ENCODE data around the gene MALSU1. TPM values are rescaled to one million over a fixed set of nuclear protein-coding genes. Genes with fewer than 3 reads are reported as not detected.

The MALSU1 gene
- total and polyA plus RNA-seq, 2 of the 13 experiments (the other 11 are each of a cell fraction or from before 2014, with no cell fraction given) = 72.0 to 141 TPM

- TF ChIP-seq FLYWCH1 (CRISPR knock-in tag; IDR thresholded peaks at IDR 0.05) (no peak), ADNP (CRISPR knock-in tag; IDR thresholded peaks at IDR 0.05) (no peak), POLR2G (IDR thresholded peaks at IDR 0.05; ENCODE audit: low read depth, low read length) (no peak), HDAC2 (CRISPR knock-in tag; IDR thresholded peaks at IDR 0.05) (peak; percentile 68; the same call in 1 of the 2 replicates), ATF1 (CRISPR knock-in tag; IDR thresholded peaks at IDR 0.05) (no peak), ZNF552 (CRISPR knock-in tag; IDR thresholded peaks at IDR 0.05; ENCODE audit: borderline replicate concordance) (no peak), ZNF451 (CRISPR knock-in tag; IDR thresholded peaks at IDR 0.05) (no peak), NFRKB (IDR thresholded peaks at IDR 0.05) (no peak), HIC2 (CRISPR knock-in tag; IDR thresholded peaks at IDR 0.05; ENCODE audit: low read depth) (no peak), SAP130 (CRISPR knock-in tag; IDR thresholded peaks at IDR 0.05; ENCODE audit: low read depth) (peak; percentile 17; the same call in 1 of the 2 replicates), GATAD2A (CRISPR knock-in tag; IDR thresholded peaks at IDR 0.05) (peak; percentile 89), ZNF550 (CRISPR knock-in tag; IDR thresholded peaks at IDR 0.05; ENCODE audit: borderline replicate concordance) (no peak), ZSCAN31 (CRISPR knock-in tag; IDR thresholded peaks at IDR 0.05; ENCODE audit: low read depth) (no peak), ISX (CRISPR knock-in tag; conservative IDR thresholded peaks at IDR 0.05) (no peak), JUNB (CRISPR knock-in tag; IDR thresholded peaks at IDR 0.05; ENCODE audit: borderline replicate concordance) (no peak), JDP2 (CRISPR knock-in tag; IDR thresholded peaks at IDR 0.05; ENCODE audit: borderline replicate concordance) (no peak), FOXK2 (IDR thresholded peaks at IDR 0.05) (no peak), ZNF713 (CRISPR knock-in tag; IDR thresholded peaks at IDR 0.05) (no peak), TERF1 (CRISPR knock-in tag; IDR thresholded peaks at IDR 0.05) (no peak), HNF4G (IDR thresholded peaks at IDR 0.05; ENCODE audit: borderline replicate concordance, low read depth, low read length) (peak; percentile 44; the same call in 1 of the 2 replicates), HNF4G (CRISPR knock-in tag; IDR thresholded peaks at IDR 0.05; ENCODE audit: borderline replicate concordance, low read depth) (no peak), MZF1 (CRISPR knock-in tag; IDR thresholded peaks at IDR 0.05; ENCODE audit: borderline replicate concordance) (no peak)
- TF ChIP-seq, protein P1, sequence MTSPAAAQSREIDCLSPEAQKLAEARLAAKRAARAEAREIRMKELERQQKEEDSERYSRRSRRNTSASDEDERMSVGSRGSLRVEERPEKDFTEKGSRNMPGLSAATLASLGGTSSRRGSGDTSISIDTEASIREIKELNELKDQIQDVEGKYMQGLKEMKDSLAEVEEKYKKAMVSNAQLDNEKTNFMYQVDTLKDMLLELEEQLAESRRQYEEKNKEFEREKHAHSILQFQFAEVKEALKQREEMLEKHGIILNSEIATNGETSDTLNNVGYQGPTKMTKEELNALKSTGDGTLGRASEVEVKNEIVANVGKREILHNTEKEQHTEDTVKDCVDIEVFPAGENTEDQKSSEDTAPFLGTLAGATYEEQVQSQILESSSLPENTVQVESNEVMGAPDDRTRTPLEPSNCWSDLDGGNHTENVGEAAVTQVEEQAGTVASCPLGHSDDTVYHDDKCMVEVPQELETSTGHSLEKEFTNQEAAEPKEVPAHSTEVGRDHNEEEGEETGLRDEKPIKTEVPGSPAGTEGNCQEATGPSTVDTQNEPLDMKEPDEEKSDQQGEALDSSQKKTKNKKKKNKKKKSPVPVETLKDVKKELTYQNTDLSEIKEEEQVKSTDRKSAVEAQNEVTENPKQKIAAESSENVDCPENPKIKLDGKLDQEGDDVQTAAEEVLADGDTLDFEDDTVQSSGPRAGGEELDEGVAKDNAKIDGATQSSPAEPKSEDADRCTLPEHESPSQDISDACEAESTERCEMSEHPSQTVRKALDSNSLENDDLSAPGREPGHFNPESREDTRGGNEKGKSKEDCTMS (CRISPR knock-in tag; conservative IDR thresholded peaks at IDR 0.05) = no peak
- TF ChIP-seq, protein P2, sequence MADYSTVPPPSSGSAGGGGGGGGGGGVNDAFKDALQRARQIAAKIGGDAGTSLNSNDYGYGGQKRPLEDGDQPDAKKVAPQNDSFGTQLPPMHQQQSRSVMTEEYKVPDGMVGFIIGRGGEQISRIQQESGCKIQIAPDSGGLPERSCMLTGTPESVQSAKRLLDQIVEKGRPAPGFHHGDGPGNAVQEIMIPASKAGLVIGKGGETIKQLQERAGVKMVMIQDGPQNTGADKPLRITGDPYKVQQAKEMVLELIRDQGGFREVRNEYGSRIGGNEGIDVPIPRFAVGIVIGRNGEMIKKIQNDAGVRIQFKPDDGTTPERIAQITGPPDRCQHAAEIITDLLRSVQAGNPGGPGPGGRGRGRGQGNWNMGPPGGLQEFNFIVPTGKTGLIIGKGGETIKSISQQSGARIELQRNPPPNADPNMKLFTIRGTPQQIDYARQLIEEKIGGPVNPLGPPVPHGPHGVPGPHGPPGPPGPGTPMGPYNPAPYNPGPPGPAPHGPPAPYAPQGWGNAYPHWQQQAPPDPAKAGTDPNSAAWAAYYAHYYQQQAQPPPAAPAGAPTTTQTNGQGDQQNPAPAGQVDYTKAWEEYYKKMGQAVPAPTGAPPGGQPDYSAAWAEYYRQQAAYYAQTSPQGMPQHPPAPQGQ (CRISPR knock-in tag; IDR thresholded peaks at IDR 0.05; ENCODE audit: borderline replicate concordance) = no peak
- TF ChIP-seq, protein P3, sequence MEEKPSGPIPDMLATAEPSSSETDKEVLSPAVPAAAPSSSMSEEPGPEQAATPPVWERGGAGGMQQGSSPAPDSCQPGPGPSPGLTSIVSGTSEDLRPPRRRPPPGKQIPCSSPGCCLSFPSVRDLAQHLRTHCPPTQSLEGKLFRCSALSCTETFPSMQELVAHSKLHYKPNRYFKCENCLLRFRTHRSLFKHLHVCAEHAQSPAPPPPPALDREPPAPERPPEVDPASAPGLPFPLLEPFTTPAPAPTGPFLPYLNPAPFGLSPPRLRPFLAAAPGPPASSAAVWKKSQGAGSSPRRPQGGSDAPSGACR (CRISPR knock-in tag; IDR thresholded peaks at IDR 0.05) = no peak
Observed at GRCh38 chr7:23336799-23337283, 37.7 kb downstream of the MALSU1 start (continued).
